Measurements from ENCODE around the gene BTBD2.

- TF ChIP-seq, protein P1, sequence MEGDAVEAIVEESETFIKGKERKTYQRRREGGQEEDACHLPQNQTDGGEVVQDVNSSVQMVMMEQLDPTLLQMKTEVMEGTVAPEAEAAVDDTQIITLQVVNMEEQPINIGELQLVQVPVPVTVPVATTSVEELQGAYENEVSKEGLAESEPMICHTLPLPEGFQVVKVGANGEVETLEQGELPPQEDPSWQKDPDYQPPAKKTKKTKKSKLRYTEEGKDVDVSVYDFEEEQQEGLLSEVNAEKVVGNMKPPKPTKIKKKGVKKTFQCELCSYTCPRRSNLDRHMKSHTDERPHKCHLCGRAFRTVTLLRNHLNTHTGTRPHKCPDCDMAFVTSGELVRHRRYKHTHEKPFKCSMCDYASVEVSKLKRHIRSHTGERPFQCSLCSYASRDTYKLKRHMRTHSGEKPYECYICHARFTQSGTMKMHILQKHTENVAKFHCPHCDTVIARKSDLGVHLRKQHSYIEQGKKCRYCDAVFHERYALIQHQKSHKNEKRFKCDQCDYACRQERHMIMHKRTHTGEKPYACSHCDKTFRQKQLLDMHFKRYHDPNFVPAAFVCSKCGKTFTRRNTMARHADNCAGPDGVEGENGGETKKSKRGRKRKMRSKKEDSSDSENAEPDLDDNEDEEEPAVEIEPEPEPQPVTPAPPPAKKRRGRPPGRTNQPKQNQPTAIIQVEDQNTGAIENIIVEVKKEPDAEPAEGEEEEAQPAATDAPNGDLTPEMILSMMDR (optimal IDR thresholded peaks at IDR 0.05 in 1 of 3, IDR thresholded peaks at IDR 0.05 in 1 of 3, conservative IDR thresholded peaks at IDR 0.05 in 1 of 3; ENCODE audit: extremely low read depth in 1 of 3, insufficient read depth in 2 of 3, low read length in 3 of 3), result no peak
- TF ChIP-seq EZH2 (IDR thresholded peaks at IDR 0.05; ENCODE audit: low read length), result no peak
Observed at GRCh38 chr19:1987197-1988187, 28.0 kb downstream of the BTBD2 start.
